ENCODE measurements around the gene APBA2.

The APBA2 gene

GRCh38 chr15:29058903-29059539 is 173.2 kb downstream of the APBA2 start:
- no peak for DNase-seq (ENCODE audit: low read depth, low spot score)

GRCh38 chr15:29059871-29060640 is 174.3 kb downstream of the APBA2 start:
- no peak for DNase-seq (ENCODE audit: low read depth, low spot score)

- no peak for DNase-seq (ENCODE audit: low read depth, low spot score)
These were observed 176.0 kb downstream of the APBA2 start for GRCh38 chr15:29061746-29062145.

- DNase-seq (ENCODE audit: low read depth, low spot score) = no peak
These were observed 176.4 kb downstream of the APBA2 start for GRCh38 chr15:29062179-29062591.

DNA sequence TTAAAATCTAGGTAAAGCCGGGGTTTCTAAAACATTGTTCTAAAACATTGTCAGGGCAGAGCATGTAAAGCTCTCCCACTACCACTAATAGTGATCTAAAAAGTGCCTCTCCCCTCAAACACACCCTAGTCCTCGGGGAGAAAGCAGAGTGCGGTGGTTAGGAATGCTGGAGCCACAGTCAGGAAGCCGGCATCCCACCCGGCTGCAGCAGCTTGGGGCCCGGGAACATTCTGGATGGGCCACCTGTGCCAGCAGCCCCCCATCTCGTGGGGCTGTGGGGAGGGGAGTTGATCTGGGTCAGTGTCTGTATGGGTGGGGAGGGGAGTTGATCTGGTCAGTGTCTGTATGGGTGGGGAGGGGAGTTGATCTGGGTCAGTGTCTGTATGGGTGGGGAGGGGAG is 176.9 kb downstream of the APBA2 start:
- no peak for DNase-seq (ENCODE audit: low read depth, low spot score)

DNA sequence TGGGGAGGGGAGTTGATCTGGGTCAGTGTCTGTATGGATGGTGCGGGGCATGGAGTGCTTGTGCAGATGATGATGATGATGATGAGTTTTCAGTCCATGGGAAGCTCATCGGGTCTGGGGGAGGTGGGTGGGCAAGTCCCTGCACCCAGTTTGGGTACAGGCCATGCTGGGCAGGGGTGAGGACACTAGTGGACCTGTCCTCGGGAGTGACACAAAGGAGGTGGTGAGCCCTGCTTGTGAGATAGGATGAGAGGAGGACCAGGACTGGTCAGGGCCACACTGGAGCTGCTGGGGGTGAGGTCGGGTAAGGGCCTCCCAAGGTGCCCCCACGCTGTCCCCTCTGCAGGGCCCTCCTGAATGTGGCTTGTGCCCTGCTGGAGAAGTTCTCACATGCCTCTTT is 177.9 kb downstream of the APBA2 start:
- DNase-seq (ENCODE audit: low read depth, low spot score) = no peak

DNA sequence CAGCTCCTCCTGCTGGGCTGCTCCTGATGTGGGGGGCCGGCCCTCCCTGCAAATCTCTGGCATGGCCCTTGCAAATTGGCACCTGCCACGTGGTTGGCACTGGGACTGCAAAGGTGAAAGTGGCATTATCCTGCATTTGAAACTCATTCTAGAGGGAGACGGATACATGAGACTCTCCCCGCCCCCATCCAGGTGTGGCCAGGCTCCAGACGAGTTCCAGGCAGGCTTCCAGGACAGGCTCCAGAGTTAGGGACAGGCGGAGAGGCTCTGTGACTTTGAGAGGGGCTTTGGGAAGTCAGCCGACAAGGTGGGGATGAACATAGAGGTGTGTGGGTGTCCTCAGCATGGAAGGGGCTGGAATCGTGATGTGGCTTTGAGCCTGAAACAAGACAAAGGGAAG is 178.5 kb downstream of the APBA2 start:
- no peak for DNase-seq (ENCODE audit: low read depth, low spot score)

DNA sequence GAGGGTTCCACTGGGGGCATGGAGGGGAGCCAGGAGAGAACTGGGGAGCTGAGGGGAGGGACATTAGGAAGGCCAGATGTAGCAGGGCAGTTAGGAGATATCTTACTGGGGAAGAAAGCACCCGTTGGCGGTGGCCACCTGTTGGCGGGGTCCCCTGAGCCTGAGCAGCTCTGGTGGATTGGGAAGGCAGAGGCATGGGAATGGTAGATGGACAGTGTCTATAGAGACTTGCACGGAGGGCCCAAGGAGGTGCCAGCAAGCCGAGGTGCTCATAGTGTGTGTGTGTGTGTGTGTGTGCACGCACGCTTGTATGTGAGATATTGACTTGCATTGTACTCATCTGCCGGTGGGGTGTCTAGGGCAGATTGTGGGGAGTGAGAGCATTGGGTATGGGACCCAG is 179.0 kb downstream of the APBA2 start:
- no peak for DNase-seq (ENCODE audit: low read depth, low spot score)

GRCh38 chr15:29065571-29065970 is 179.8 kb downstream of the APBA2 start:
- DNase-seq (ENCODE audit: low read depth, low spot score) = no peak

DNA sequence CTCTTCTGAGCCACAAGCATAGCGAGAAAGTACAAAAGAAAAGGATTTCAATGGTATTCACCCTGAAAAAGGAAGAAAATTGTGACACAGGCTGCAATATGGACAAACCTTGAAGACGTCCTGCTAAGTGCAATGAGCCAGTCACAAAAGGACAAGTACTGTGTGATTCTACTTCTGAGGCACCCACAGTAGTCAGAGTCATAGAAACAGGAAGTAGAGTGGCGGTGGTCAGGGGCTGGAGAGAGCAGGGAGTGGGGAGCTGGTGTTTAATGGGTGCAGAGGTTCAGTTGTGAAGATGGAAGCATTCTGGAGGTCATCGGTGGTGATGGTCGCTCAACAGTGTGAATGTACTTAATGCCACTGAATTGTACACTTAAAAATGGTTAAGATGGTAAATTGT is 180.5 kb downstream of the APBA2 start:
- no peak for DNase-seq (ENCODE audit: low read depth, low spot score)

GRCh38 chr15:29066838-29067237 is 181.1 kb downstream of the APBA2 start:
- DNase-seq (ENCODE audit: low read depth, low spot score) = no peak

DNA sequence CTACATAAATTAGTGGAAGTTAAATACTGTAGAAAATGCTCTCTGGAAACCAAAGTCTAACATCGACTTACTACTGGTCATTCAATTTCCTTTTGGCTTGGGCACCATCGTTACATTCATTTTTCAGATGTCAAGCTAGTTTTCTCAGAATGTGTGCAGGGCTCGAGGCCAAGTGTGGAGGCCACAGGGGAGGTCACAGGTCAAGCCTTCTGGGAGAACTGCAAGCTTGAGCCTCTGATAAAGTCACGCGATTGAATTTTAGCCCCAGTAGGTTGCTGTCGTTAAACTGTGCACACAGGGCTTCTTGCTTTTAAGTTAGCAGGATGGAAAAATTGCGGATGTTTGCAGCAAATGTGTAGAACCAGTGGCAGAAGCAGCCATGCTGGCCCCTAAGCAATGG is 182.2 kb downstream of the APBA2 start:
- DNase-seq (ENCODE audit: low read depth, low spot score) = no peak

DNA sequence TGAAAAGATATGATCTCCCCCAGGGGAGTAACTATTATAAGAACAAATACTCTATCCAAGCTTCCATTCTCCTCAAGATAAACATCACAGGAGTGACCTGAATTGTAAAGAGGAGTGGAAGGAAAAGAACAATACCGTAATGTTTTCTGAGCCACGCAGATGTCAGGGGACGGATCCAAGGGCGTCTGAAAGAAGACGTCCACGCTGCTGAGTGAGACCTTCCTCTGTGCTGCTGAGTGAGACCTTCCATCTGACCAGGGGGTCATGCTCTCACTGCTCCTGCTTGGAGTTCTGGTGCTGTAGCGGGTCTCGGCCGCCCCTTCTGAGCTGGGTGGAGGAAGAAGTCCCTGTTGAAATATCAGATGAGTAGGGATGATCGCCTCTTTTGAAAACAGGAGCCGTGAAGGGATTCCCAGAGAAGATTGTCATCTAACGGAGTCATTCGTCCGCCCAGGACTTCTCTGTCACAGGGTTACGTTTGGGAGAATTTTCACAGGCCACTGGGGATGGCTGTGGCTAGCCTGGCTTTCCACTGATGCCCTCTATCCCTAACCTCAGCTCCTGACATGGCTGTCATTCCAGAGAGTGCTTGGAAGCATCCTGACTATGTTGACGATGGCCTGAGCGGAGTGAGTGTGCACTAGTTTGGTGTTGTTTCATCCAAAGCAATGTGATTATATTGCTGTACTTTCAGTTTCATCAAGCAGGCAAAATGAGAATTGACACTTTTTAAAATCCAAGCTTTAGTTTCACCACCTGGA is 184.9 kb downstream of the APBA2 start:
- no peak for DNase-seq (ENCODE audit: low read depth, low spot score)

DNA sequence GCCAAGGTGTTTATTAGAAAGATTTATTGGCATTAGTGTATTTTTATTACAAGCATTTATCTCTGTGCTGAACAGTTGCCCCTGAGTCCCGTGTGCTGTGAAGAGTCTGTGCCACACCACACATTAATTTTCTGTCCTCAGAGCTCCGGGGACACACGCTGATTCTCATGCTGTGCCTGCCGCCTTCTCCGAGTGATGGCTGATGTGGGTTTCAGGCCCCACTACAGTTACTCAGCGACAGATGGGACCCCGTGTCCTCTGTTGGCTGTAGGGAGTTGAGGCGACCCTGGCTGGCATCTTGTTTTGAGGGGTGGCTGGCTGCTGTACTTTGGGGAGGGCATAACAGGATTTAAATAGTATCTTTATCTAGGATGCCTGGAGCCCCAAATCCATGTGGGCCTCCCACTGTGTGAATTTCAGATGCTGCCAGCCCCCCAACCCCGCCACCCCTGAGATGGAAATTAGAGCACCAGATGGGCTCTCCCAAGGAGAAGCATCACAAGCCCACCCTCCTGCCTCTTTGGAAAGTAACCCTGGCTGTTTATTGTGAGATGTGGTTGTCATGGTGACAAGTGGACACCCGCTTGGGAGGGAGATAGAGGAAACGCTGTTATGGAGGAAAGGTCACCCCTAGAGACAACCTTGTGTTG is 185.6 kb downstream of the APBA2 start:
- no peak for DNase-seq (ENCODE audit: low read depth, low spot score)

DNA sequence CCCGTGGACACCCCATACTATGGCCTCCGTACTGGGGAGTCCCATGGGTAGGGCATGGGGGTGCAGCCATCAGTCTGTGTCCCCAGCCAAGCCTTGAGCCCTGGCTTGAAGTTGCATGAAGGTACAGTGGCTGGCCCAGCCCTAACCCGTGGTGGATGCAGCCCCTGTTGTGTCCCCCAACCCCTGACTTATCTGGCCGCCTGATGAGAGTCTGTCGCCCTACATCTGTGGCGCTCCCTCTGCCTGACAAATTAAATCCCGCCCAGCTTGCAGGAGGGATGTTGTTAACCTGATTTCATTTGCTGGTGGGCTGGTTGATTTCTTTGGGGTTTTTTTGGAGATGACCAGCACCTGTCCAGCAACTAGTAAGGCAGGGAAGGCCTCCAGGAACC is 186.1 kb downstream of the APBA2 start:
- DNase-seq (ENCODE audit: low read depth, low spot score) = no peak

- DNase-seq (ENCODE audit: low read depth, low spot score) = no peak
These were observed 186.7 kb downstream of the APBA2 start for GRCh38 chr15:29072444-29072843.

DNA sequence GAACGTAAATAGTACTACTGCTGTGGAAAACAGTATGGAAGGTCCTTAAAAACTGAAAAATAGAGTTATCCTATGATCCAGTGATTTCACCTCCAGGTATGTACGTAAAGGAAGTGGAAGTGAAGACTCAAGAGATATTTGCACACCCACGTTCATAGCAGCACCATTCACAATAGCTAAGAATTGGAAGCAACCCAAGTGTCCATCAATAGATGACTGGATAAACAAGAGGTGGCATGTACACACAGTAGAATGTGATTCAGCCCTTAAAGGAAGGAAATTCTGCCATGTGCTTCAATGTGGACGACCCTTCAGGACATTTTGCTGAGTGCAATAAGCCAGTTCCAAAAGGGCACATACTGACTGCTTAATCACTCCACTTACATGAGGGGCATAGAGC is 188.3 kb downstream of the APBA2 start:
- no peak for DNase-seq (ENCODE audit: low read depth, low spot score)

DNA sequence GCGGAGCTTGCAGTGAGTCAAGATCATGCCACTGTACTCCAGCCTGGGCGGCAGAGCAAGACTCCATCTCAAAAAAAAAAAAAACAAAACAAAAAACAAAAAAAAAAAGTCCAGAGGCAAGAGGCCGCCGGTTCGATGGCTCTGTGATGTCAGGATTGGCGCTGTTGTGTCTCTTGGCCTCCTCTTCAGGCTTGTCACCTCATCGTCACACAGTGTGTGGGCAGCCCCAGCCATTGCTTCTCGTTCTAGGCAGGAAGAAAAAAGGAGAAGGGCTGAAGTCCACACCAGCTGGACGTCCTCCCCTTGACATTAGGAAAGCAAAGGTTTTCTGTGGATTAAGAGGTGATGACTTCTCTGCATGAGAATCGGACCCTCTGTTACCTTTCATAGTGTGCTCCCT is 192.8 kb downstream of the APBA2 start:
- DNase-seq (ENCODE audit: low read depth, low spot score) = no peak

GRCh38 chr15:29079479-29079878 is 193.7 kb downstream of the APBA2 start:
- no peak for DNase-seq (ENCODE audit: low read depth, low spot score)

GRCh38 chr15:29081781-29082180 is 196.0 kb downstream of the APBA2 start:
- DNase-seq (ENCODE audit: low read depth, low spot score) = no peak

GRCh38 chr15:29083161-29083560 is 197.4 kb downstream of the APBA2 start:
- no peak for DNase-seq (ENCODE audit: low read depth, low spot score)

DNA sequence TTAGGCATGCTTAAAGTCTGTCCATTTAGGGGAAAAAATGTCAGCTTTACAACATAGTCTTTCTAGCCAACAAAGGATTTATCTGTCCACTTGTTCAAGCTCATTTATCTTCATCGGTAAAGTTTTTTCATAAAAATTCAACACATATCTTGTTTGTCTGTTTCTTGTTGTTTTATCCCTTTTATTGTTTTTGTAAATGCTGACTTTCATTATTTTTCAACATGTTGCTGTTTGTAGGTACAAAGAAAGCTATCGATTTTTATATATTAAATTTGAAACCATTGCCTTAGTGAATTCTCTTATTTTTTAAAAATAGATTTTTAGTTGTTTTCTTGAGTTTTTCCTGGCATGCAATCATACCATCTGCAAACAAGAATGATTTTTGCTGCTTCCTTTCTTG is 198.1 kb downstream of the APBA2 start:
- no peak for DNase-seq (ENCODE audit: low read depth, low spot score)

Measured in iPS DF 19.7 (cell line).